CD4-positive, alpha-beta T cell (primary cell): ENCODE data around the gene ZBTB7C. TPM values are rescaled to one million over a fixed set of nuclear protein-coding genes. Genes with fewer than 3 reads are reported as not detected.
"Not testable (repeated sequence)": the region's sequence is repeated elsewhere in the genome, so short reads cannot be mapped to it uniquely, and the experiment has no call there.

Source experiments
- ATAC-seq: fragments of 200-7000 bp; cut with Tn5 transposase; one replicate; pipeline ENCODE4 v1.10.0; 2022; ENCODE audit warnings: mild to moderate bottlenecking; ENCODE audit not compliant: poor library complexity
- CTCF ChIA-PET: fragments of 350-600 bp; sonication (Branson Sonifier 250); formaldehyde crosslinking; loops from one replicate; lab custom pipeline; 2021; ENCODE audit warnings: antibody characterized with exemption, inconsistent platforms; lab: Charles Lee
- POLR2A ChIA-PET: fragments of 350-600 bp; sonication (Branson Sonifier 250); formaldehyde crosslinking; loops from one replicate; lab custom pipeline; 2021; ENCODE audit warnings: antibody characterized with exemption, inconsistent platforms; lab: Charles Lee
- DNase-seq, 14 experiments: peaks; one replicate each; pipeline ENCODE4 v3.0.0-alpha.2; 2013 to 2020; ENCODE audit warnings: mixed read lengths in 2 of 14
- H3K27ac ChIP-seq, 2 donors: one replicate each; pipeline versions ENCODE4 v1.5.1 to v1.7.0; 2013; ENCODE audit warnings: low read length in 2 of 2, low read depth in 1 of 2, mild to moderate bottlenecking in 1 of 2
- H3K27me3 ChIP-seq, 2 experiments: 1 replicate in 1 of 2; 2 replicates in 1 of 2; pipeline versions ENCODE4 v1.6.1 to v1.7.0; 2013; ENCODE audit warnings: low read length in 2 of 2, control low read depth in 1 of 2, mild to moderate bottlenecking in 1 of 2, moderate library complexity in 1 of 2; ENCODE audit not compliant: insufficient read depth in 2 of 2, control insufficient read depth in 1 of 2
- H3K36me3 ChIP-seq: one replicate; pipeline ENCODE4 v1.6.1; 2013; ENCODE audit warnings: low read length, control low read depth; ENCODE audit not compliant: insufficient read depth
- H3K4me1 ChIP-seq: one replicate; pipeline ENCODE4 v1.6.1; 2013; ENCODE audit warnings: low read length, control low read depth; ENCODE audit not compliant: insufficient read depth
- H3K4me3 ChIP-seq: one replicate; pipeline ENCODE4 v1.5.1; 2013; ENCODE audit warnings: mild to moderate bottlenecking, low read length, moderate library complexity
- H3K9me3 ChIP-seq, 2 experiments: 1 replicate in 1 of 2; 2 replicates in 1 of 2; pipeline versions ENCODE4 v1.6.1 to v1.7.0; 2013; ENCODE audit warnings: low read length in 2 of 2, mild to moderate bottlenecking in 2 of 2, control low read depth in 1 of 2, moderate library complexity in 1 of 2; ENCODE audit not compliant: control insufficient read depth in 1 of 2, insufficient read depth in 1 of 2
- H3K27ac Mint-ChIP-seq: one replicate; pipeline ENCODE4 v1.8.0; 2020; ENCODE audit warnings: mixed read lengths
- H3K27me3 Mint-ChIP-seq: one replicate; pipeline ENCODE4 v1.8.0; 2021; ENCODE audit warnings: mixed read lengths
- H3K36me3 Mint-ChIP-seq: one replicate; pipeline ENCODE4 v1.8.0; 2021; ENCODE audit warnings: low read depth, mixed read lengths
- H3K4me1 Mint-ChIP-seq: one replicate; pipeline ENCODE4 v1.8.0; 2021; ENCODE audit warnings: low read depth, mixed read lengths
- H3K4me3 Mint-ChIP-seq: one replicate; pipeline ENCODE4 v1.8.0; 2020; ENCODE audit warnings: mild to moderate bottlenecking, mixed read lengths
- H3K9me3 Mint-ChIP-seq: one replicate; pipeline ENCODE4 v1.8.0; 2020; ENCODE audit warnings: mixed read lengths
- CTCF ChIP-seq: fragments of 200-600 bp; IDR thresholded peaks from one replicate; pipeline ENCODE4 v1.8.0; 2022; ENCODE audit warnings: antibody characterized with exemption, mild to moderate bottlenecking
- intact Hi-C, 2 experiments: fragments of 100-400 bp; cut with DNase I in 1 of 2; cut with micrococcal nuclease in 1 of 2; formaldehyde crosslinking; loops; one replicate each; pipeline versions ENCODE4 v1.15.1 to v1.9.0; 2023 to 2025; cut with DNase I, micrococcal nuclease
- total RNA-seq, 174 experiments: library from RNA in 2 of 174; stranded (reverse) in 2 of 174; gene quantifications; one replicate each; pipeline ENCODE4 v1.2.3 and lab custom pipeline; 2021 to 2026

ZBTB7C gene
- total RNA-seq, 2 experiments from 2014 or later, result not detected

DNA sequence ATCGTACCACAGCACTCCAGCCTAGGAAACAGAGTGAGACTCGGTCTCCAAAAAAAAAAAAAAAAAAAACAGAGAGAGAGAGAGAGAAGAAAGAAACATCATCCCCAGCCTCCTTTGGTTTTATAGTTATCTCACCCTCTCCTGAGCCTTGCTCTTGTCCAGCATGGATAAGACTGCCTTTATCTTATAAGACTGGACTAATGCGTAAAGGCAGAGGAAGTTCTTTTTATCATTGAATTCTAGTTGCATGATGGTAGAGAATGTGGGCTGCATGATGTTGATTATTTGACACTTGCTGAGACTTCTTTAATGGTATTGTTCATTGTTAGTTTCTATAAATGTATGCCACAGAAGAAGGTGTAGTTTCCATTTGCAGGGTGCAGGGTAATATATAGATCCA is 124.4 kb downstream of the ZBTB7C start:
- Mint-ChIP-seq H3K27ac (no peak overlapping the region), H3K4me1 (no peaks in the 10 kb centered on the region), H3K27me3 (peaks cover 8% of the 10 kb centered on the region), H3K4me3 (no peak overlapping the region), H3K36me3 (no peaks in the 10 kb centered on the region), H3K9me3 (peaks cover 6% of the 10 kb centered on the region)
- no peaks in the 10 kb centered on the region for H3K4me1 ChIP-seq
- H3K27ac ChIP-seq, result no peak overlapping the region
- no peak for TF ChIP-seq CTCF
- DNase-seq (no peak), ATAC-seq (no peak)
- H3K27me3 ChIP-seq, result no peaks in the 10 kb centered on the region
- CTCF ChIA-PET, result no interaction called here
- H3K9me3 ChIP-seq, result no peaks in the 10 kb centered on the region
- POLR2A ChIA-PET, result no interaction called here
- H3K36me3 ChIP-seq, result no peaks in the 10 kb centered on the region
- intact Hi-C loops, result no loop called here
- no peak overlapping the region for H3K4me3 ChIP-seq

- H3K27me3 ChIP-seq, intact Hi-C loops, H3K4me3 Mint-ChIP-seq, H3K36me3 ChIP-seq, H3K27ac ChIP-seq, H3K27ac Mint-ChIP-seq, H3K36me3 Mint-ChIP-seq, H3K4me1 ChIP-seq, H3K9me3 ChIP-seq, H3K27me3 Mint-ChIP-seq, POLR2A ChIA-PET, CTCF ChIA-PET, H3K4me3 ChIP-seq, DNase-seq, ATAC-seq, H3K4me1 Mint-ChIP-seq, H3K9me3 Mint-ChIP-seq: not testable (repeated sequence)
These were observed 125.2 kb downstream of the ZBTB7C start for GRCh38 chr18:48284011-48284410.

GRCh38 chr18:48281460-48281859 is 127.7 kb downstream of the ZBTB7C start:
- H3K4me3 ChIP-seq, POLR2A ChIA-PET, H3K4me1 ChIP-seq, H3K36me3 ChIP-seq, ATAC-seq, DNase-seq, H3K36me3 Mint-ChIP-seq, H3K27ac ChIP-seq, intact Hi-C loops, H3K9me3 Mint-ChIP-seq, H3K27ac Mint-ChIP-seq, H3K4me1 Mint-ChIP-seq, CTCF ChIA-PET, H3K4me3 Mint-ChIP-seq, H3K9me3 ChIP-seq, H3K27me3 ChIP-seq: not testable (repeated sequence)
- H3K27me3 Mint-ChIP-seq, result peaks cover 16% of the 10 kb centered on the region

GRCh38 chr18:48279312-48279711 is 129.9 kb downstream of the ZBTB7C start:
- H3K4me1 ChIP-seq, result no peaks in the 10 kb centered on the region
- no peak for TF ChIP-seq CTCF
- no peaks in the 10 kb centered on the region for H3K36me3 Mint-ChIP-seq
- no peak overlapping the region for H3K27ac Mint-ChIP-seq
- H3K4me1 Mint-ChIP-seq, result no peaks in the 10 kb centered on the region
- ChIA-PET POLR2A (no interaction called here), CTCF (no interaction called here)
- no peak overlapping the region for H3K4me3 ChIP-seq
- no peak for ATAC-seq
- no peak overlapping the region for H3K4me3 Mint-ChIP-seq
- H3K27me3 ChIP-seq, result peaks cover 0 to 4% of the 10 kb centered on the region in 2 experiments
- H3K36me3 ChIP-seq, result no peaks in the 10 kb centered on the region
- peaks cover 16% of the 10 kb centered on the region for H3K27me3 Mint-ChIP-seq
- DNase-seq, result no peak
- H3K9me3 Mint-ChIP-seq, result peaks cover 2% of the 10 kb centered on the region
- intact Hi-C loops, result no loop called here
- no peak overlapping the region for H3K27ac ChIP-seq
- H3K9me3 ChIP-seq, result peaks cover 0 to 8% of the 10 kb centered on the region in 2 experiments
